Measurements from ENCODE around the gene PTGDS.

Gene PTGDS

DNA sequence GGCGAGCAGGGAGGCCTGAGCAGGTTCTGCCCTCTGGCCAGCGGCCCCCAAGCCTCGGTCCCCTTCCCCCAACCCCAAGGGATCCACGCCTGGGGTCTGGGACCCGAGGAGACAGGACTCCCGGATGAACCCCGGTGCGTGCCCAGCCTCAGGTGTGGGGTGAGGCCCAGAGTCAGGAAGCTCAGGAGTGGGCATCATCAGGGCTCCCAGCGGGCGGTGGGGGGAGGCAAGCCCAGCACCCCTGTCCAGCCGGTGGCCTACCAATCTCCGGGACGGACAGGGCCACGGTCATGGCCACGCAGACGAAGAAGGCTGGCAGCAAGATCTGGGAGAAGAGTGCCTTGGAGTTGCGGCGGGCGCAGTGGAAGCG lies 36.3 kb downstream of the PTGDS start (continued):
- TF ChIP-seq, protein P1, sequence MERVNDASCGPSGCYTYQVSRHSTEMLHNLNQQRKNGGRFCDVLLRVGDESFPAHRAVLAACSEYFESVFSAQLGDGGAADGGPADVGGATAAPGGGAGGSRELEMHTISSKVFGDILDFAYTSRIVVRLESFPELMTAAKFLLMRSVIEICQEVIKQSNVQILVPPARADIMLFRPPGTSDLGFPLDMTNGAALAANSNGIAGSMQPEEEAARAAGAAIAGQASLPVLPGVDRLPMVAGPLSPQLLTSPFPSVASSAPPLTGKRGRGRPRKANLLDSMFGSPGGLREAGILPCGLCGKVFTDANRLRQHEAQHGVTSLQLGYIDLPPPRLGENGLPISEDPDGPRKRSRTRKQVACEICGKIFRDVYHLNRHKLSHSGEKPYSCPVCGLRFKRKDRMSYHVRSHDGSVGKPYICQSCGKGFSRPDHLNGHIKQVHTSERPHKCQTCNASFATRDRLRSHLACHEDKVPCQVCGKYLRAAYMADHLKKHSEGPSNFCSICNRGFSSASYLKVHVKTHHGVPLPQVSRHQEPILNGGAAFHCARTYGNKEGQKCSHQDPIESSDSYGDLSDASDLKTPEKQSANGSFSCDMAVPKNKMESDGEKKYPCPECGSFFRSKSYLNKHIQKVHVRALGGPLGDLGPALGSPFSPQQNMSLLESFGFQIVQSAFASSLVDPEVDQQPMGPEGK (CRISPR knock-in tag; IDR thresholded peaks at IDR 0.05; ENCODE audit: borderline replicate concordance): no peak
- TF ChIP-seq, protein P2, sequence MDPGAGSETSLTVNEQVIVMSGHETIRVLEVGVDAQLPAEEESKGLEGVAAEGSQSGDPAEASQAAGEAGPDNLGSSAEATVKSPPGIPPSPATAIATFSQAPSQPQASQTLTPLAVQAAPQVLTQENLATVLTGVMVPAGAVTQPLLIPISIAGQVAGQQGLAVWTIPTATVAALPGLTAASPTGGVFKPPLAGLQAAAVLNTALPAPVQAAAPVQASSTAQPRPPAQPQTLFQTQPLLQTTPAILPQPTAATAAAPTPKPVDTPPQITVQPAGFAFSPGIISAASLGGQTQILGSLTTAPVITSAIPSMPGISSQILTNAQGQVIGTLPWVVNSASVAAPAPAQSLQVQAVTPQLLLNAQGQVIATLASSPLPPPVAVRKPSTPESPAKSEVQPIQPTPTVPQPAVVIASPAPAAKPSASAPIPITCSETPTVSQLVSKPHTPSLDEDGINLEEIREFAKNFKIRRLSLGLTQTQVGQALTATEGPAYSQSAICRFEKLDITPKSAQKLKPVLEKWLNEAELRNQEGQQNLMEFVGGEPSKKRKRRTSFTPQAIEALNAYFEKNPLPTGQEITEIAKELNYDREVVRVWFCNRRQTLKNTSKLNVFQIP (CRISPR knock-in tag; IDR thresholded peaks at IDR 0.05; ENCODE audit: borderline replicate concordance, low read depth): no peak
- no peak for TF ChIP-seq GLIS3 (CRISPR knock-in tag; IDR thresholded peaks at IDR 0.05)
- no peak for TF ChIP-seq ZNF70 (CRISPR knock-in tag; IDR thresholded peaks at IDR 0.05)

DNA sequence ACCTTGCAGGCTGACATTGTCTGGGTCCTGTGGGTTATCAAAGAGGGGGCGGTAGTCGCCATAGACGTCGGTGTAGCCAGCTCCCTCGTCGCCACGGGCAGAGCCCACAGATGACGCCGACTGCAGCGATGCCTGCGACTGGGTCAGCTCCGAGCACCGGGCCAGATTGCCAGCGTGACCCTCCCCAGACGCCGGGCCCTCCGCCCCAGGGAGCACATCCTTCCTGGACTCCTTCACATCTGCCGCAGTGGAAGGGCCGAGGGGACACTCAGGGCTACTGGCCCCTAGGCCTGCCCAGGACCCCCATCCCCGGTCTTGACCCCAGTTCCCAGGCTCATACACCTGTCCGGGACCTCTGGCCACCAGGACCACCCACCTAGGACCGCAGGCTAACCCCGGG lies 36.9 kb downstream of the PTGDS start:
- no peak for ATAC-seq
- TF ChIP-seq PPARA (CRISPR knock-in tag; IDR thresholded peaks at IDR 0.05; ENCODE audit: borderline replicate concordance): no peak
- TF ChIP-seq ESRRG (CRISPR knock-in tag; IDR thresholded peaks at IDR 0.05): no peak
- TF ChIP-seq, protein P2 (CRISPR knock-in tag; IDR thresholded peaks at IDR 0.05; ENCODE audit: borderline replicate concordance, low read depth): no peak
- no peak for TF ChIP-seq ZNF565 (CRISPR knock-in tag; conservative IDR thresholded peaks at IDR 0.05; ENCODE audit: low read depth)
- no peak for TF ChIP-seq ZNF8 (CRISPR knock-in tag; IDR thresholded peaks at IDR 0.05)

DNA sequence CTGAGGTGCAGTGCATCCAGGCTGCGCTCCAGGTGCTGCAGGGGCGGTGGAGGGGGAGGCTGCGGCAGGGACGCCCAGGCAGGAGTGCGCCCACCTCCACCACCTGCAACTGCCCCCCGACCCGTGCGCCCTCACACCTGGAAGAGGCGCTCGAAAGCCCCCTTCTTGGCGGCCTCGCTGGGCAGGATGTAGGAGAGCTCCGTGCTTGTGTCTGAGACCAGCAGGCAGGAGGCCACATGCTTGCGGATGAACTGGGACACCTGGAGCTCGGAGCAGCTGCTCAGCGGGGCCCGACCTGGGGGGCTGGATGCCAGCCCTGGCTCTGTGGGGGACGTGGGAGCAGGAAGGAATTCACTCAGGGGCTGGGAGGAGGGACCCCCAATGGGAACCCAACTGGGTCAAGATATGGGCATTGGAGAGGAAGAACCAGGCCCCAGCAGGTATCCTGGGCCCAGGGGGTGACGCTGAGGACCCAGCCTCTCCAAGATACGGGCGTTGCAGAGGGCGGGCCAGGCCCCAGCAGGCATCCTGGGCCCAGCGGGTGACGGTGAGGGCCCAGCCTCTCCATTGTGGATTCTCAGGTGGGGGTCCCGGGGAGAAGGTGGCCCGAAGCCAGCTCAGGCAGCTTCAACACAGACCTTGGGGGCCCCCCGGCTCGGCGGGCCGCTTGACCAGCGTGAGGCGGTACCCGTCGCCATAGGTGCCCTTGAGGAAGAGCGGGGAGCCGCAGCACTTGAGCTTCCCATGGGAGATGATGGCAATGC lies 37.7 kb downstream of the PTGDS start:
- TF ChIP-seq, protein P2 (CRISPR knock-in tag; IDR thresholded peaks at IDR 0.05; ENCODE audit: borderline replicate concordance, low read depth): no peak
- TF ChIP-seq, protein P1 (CRISPR knock-in tag; IDR thresholded peaks at IDR 0.05; ENCODE audit: borderline replicate concordance): no peak
- no peak for TF ChIP-seq ZNF565 (CRISPR knock-in tag; conservative IDR thresholded peaks at IDR 0.05; ENCODE audit: low read depth)
- no peak for TF ChIP-seq ARNTL (CRISPR knock-in tag; IDR thresholded peaks at IDR 0.05; ENCODE audit: borderline replicate concordance, low read depth)
- TF ChIP-seq, protein P3, sequence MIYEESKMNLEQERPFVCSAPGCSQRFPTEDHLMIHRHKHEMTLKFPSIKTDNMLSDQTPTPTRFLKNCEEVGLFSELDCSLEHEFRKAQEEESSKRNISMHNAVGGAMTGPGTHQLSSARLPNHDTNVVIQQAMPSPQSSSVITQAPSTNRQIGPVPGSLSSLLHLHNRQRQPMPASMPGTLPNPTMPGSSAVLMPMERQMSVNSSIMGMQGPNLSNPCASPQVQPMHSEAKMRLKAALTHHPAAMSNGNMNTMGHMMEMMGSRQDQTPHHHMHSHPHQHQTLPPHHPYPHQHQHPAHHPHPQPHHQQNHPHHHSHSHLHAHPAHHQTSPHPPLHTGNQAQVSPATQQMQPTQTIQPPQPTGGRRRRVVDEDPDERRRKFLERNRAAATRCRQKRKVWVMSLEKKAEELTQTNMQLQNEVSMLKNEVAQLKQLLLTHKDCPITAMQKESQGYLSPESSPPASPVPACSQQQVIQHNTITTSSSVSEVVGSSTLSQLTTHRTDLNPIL (CRISPR knock-in tag; IDR thresholded peaks at IDR 0.05; ENCODE audit: low read depth): no peak
- TF ChIP-seq RARB (CRISPR knock-in tag; IDR thresholded peaks at IDR 0.05): no peak
- TF ChIP-seq, protein P4, sequence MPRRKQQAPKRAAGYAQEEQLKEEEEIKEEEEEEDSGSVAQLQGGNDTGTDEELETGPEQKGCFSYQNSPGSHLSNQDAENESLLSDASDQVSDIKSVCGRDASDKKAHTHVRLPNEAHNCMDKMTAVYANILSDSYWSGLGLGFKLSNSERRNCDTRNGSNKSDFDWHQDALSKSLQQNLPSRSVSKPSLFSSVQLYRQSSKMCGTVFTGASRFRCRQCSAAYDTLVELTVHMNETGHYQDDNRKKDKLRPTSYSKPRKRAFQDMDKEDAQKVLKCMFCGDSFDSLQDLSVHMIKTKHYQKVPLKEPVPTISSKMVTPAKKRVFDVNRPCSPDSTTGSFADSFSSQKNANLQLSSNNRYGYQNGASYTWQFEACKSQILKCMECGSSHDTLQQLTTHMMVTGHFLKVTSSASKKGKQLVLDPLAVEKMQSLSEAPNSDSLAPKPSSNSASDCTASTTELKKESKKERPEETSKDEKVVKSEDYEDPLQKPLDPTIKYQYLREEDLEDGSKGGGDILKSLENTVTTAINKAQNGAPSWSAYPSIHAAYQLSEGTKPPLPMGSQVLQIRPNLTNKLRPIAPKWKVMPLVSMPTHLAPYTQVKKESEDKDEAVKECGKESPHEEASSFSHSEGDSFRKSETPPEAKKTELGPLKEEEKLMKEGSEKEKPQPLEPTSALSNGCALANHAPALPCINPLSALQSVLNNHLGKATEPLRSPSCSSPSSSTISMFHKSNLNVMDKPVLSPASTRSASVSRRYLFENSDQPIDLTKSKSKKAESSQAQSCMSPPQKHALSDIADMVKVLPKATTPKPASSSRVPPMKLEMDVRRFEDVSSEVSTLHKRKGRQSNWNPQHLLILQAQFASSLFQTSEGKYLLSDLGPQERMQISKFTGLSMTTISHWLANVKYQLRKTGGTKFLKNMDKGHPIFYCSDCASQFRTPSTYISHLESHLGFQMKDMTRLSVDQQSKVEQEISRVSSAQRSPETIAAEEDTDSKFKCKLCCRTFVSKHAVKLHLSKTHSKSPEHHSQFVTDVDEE (CRISPR knock-in tag; IDR thresholded peaks at IDR 0.05): no peak
- no peak for TF ChIP-seq OSR1 (CRISPR knock-in tag; IDR thresholded peaks at IDR 0.05)
- no peak for TF ChIP-seq PPARA (CRISPR knock-in tag; IDR thresholded peaks at IDR 0.05; ENCODE audit: borderline replicate concordance)
- TF ChIP-seq ZNF8 (CRISPR knock-in tag; IDR thresholded peaks at IDR 0.05): no peak
- no peak for TF ChIP-seq ZC3H10 (CRISPR knock-in tag; IDR thresholded peaks at IDR 0.05)
- no peak for TF ChIP-seq GLIS3 (CRISPR knock-in tag; IDR thresholded peaks at IDR 0.05)
- TF ChIP-seq ZFP30 (CRISPR knock-in tag; IDR thresholded peaks at IDR 0.05): no peak
- TF ChIP-seq ZNF70 (CRISPR knock-in tag; IDR thresholded peaks at IDR 0.05): no peak

More for the DNA sequence above, 37.7 kb downstream of the PTGDS start:
- no peak for ATAC-seq

Data from SK-N-SH treated with all-trans-retinoic acid at 6 μM for 48 hours (cell line).